Activated gamma-delta T cell treated with anti-CD3 and anti-CD28 coated beads, Interleukin-2, amount 50 U/mL, for 16 hours (primary cell): ENCODE results near the gene ALDH9A1.

Source experiments
- DNase-seq: peaks from one replicate; pipeline ENCODE4 v3.0.0-alpha.2; 2020; ENCODE audit warnings: low read depth

ALDH9A1 gene

DNA sequence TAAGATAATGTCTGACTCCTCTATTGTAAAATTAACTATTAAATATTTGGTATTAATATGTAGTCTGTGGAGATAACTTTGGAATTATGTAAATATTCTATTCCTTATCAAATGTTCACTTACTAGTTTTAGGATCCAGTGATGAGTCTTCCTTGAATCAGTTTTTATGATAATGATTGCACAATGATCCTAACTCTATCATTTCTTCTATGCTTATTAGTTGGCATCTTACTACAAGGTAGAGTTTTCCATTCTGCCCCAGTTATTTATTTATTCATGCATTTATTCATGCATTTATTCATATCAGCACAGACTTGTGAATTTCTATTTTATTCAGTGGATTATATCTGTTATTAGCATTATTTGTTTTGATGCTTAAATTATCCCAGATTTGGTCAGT lies 74.7 kb downstream of the ALDH9A1 start:
- no peak for DNase-seq

DNA sequence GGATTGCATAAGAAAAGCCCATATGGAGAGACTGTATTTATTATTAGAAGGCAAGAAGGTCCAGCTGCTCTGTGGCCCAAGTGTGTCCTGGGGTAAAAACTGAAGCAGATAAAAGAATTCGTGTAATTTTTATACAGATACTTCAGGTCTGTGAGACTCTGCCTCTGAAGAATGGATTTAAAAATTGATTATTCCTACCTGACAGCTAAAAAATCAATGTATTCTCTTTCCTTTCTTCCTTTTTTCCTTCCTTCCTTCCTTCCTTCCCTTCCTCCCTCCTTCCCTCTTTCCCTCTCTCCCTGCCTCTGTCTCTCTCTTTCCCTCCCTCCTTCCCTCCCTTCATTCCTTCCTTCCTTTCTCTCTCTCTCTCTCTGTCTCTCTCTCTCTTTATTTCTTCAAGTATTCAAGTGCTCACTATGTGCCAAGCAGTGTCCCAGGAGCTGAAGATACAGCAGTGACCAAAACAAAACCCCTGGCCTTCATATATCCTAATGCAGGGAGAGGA lies 78.7 kb downstream of the ALDH9A1 start:
- no peak for DNase-seq

DNA sequence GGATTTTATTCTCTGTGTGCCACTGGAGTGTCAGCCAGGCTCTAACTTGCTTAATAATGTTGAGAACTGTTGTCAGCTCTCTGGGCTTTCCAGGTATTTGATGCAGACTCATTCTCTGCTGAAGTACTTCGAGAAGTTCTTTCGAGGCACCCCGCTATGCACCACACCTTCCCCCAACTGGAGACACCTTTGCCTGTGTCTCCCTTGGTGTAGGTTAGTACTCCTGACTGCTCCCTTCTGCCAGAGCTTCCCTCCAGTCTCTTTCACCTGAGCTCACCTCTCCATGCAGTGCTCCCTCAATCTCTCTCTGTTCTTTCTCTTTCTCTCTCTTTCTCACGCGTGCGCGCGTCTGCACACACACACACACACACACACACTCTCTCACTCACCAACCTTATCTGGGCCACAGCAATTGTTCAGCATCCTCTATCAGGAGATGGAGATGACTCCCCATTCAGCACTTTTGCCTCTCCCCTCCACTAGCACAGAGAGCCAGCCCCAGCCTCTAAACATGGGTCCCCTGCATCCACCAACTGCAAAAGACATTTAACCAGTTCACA lies 81.3 kb downstream of the ALDH9A1 start:
- no peak for DNase-seq

DNA sequence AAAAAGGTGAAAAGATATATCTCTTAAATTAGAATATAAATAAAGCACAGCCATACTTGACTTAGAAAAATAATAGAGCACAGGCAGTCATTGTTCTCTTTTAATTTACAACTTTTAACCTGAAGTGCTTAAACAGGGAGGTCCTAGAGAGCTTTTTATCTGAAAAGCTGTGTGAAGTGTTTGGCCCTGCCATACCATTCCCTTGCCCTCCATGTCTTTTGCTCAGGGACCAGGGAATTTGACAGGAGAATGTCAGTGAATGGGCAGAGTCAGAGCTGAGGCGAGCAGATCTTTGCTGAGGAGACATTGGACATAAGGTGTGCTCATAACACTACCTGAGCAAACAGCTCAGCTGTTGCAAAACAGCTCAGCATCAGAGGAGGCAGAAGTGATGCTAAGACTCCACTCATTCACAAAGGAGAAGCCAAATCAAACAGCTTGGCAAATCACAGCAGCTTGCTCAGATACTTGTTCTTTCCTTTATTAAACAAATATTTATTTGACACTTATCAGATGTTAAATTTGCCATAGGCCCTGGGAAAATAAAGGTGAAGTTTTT lies 82.2 kb downstream of the ALDH9A1 start:
- no peak for DNase-seq
